NCI-H524 (cell line): ENCODE results near the gene DNTTIP2.
"Not testable (repeated sequence)": the region's sequence is repeated elsewhere in the genome, so short reads cannot be mapped to it uniquely, and the experiment has no call there.

Experiments
- DNase-seq, 2 experiments: peaks; one replicate each; lab custom pipeline; 2025; lab: John Stamatoyannopoulos, UW

Gene DNTTIP2, protein sequence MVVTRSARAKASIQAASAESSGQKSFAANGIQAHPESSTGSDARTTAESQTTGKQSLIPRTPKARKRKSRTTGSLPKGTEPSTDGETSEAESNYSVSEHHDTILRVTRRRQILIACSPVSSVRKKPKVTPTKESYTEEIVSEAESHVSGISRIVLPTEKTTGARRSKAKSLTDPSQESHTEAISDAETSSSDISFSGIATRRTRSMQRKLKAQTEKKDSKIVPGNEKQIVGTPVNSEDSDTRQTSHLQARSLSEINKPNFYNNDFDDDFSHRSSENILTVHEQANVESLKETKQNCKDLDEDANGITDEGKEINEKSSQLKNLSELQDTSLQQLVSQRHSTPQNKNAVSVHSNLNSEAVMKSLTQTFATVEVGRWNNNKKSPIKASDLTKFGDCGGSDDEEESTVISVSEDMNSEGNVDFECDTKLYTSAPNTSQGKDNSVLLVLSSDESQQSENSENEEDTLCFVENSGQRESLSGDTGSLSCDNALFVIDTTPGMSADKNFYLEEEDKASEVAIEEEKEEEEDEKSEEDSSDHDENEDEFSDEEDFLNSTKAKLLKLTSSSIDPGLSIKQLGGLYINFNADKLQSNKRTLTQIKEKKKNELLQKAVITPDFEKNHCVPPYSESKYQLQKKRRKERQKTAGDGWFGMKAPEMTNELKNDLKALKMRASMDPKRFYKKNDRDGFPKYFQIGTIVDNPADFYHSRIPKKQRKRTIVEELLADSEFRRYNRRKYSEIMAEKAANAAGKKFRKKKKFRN

GRCh38 chr1:93878889-93879586 is at the start of gene DNTTIP2:
TSS of gene DNTTIP2 (minus strand) at chr1:93879206. CDS start at chr1:93879148, 58 bp downstream.
- DNase-seq, result peak; percentile 82 to 85

GRCh38 chr1:93925206-93925605 is 46.2 kb upstream of the DNTTIP2 start:
- DNase-seq, result peak in 1 of 2 experiments; percentile 15

- no peak for DNase-seq
These were observed 40.8 kb upstream of the DNTTIP2 start for GRCh38 chr1:93919780-93920179.

- DNase-seq, result no peak
These were observed 38.3 kb upstream of the DNTTIP2 start for GRCh38 chr1:93917302-93917701.

DNA sequence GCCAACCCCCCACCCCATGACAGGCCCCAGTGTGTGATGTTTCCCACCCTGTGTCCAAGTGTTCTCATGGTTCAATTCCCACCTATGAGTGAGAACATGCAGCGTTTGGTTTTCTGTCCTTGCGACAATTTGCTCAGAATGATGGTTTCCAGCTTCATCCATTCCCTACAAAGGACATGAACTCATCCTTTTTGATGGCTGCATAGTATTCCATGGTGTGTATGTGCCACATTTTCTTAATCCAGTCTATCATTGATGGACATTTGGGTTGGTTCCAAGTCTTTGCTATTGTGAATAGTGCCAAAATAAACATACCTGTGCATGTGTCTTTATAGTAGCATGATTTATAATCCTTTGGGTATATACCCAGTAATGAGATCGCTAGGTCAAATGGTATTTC is 31.9 kb upstream of the DNTTIP2 start:
- not testable (repeated sequence) for DNase-seq

GRCh38 chr1:93910305-93910704 is 31.3 kb upstream of the DNTTIP2 start:
- DNase-seq, result no peak

DNA sequence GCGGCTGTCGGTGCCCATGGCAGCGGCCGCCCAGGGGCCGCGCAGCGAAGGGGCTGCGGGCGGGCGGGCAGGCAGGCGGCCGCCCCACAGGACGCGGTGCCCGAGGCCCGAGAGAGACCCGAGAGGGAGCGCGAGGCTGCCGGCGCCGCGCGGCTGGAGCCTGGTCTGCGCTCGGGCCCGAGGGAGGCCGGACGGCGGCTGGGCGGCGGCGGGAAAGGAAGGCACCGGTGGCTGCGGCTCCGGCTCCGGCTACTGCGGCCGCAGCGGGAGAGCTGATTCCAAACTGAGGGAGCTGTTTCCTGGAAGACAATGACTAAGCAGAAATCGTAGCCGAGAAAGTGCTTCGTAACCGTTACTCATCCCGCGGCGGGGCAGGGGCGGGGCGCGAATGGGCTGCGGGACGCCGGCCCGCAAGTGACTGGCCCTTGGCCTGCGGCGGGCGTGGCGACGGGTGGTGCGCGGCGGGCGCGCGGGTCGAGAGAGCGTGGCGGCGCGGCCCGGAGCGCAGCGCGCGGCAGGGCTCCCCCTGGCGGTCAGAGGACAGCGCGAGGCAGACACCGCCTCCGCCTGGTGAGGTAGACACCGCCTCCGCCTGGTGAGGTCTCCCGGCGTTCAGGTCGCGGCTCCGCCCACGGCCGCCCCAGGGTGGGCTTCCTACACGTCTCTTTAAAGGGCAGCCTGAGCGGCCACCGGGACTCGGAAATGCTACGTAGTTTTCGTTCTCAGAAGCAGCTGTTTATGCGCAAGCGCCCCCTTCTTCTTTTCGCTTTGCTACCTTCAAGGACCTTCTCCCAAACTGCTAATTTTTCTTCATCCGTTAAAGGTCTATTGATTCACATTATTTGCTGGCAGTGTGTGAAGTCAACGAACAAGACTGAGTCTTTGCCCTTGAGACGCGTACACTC is 30.4 kb upstream of the DNTTIP2 start, which contains the start of gene GCLM:
Gene GCLM (minus strand): TSS at position 285 of the 905 bp plus-strand sequence. CDS start 267 bp downstream, at position 18.
- DNase-seq, result peak; percentile 63 to 85

- peak in 1 of 2 experiments; percentile 23 for DNase-seq
These were observed 29.6 kb upstream of the DNTTIP2 start for GRCh38 chr1:93908394-93909145.

DNA sequence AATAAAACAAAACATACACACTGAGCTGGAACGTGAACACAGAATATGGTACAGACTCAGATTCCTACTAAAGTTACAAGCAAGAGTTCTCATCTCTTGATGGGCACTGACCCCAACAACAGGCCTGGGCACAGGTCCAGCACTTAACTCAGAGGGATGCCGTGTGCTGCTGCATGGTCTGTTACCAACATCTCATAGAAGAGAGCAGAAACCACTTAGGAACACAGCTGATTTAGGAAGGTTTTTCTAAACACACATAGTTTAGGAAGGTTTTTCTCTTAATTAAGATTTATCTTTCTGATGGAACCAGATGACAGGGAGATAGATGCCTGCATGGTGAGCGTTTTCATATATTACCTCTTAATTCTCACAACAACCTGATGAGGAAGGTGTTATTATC is 28.7 kb upstream of the DNTTIP2 start:
- DNase-seq, result peak in 1 of 2 experiments; percentile 34

- DNase-seq, result no peak
These were observed 27.5 kb upstream of the DNTTIP2 start for GRCh38 chr1:93906480-93906879.

DNA sequence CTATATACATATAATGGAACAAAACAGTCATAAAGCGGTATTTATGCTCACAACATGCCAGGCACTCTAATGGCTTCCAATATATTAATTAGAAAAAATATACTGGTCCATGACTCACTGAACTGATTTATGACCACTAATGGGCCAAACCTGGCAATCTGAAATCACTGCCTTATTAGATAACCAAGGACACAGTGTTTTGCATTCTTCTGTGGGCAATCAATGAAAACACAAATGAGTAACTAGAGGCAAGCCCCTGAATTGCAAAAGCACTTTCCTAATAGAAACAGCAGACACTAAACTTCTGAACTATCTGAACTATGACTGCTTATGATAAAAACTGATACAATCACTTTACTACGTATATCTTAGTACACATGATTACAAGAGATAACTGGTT is 26.7 kb upstream of the DNTTIP2 start:
- no peak for DNase-seq

DNA sequence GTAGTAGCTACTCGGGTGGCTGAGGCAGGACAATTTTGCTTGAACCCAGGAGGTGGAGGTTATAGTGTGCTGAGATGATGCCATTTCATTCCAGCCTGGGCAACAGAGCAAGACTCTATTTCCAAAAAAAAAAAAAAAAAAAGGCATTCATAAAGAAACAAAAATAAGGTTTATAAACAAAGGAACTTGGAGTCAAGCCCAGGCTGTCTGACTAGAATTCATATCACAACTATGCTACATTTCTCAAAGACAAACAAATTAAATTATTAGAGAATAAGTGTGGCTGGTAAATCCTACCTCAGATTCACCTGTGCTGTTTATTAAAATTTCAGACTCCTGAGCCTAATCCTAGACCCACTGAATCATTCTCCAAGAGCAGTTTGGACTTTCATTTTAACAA is 26.0 kb upstream of the DNTTIP2 start:
- DNase-seq, result no peak

GRCh38 chr1:93904228-93904627 is 25.2 kb upstream of the DNTTIP2 start:
- no peak for DNase-seq

DNA sequence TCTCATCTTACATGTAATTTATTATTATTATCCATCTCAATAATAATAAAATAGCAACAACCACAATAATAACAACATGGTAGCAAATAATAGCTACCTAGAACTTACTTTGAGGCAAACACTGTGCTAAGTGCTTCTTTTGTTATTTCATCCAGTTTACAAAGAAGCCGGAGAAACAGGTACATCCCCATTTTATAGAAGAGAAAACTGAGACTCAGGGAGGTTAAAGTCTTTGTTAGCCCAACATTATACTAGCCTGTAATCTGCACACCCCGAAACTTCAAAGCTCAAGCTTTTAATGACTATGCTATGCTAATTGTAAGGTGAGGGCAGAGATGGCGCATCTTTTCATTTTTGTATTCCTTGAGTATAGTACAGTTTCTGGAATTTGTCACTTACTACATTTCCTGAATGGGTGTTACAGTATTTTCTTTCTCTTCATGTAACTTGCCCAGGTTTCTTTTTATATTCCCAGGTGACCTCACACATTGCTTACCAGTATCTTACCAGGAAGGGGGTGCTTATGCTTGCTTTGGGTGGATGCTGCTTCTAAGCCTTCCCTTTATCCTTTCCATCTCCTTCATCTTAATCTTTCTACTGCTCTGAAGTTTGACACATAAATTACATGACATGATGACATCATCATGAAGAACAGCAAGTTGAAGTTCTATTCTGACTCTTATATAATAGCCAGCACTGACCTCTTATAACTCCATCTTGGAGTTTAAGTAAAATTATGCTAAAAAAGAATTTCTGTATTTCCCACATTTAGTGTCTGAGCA is 21.9 kb upstream of the DNTTIP2 start:
- no peak for DNase-seq

DNA sequence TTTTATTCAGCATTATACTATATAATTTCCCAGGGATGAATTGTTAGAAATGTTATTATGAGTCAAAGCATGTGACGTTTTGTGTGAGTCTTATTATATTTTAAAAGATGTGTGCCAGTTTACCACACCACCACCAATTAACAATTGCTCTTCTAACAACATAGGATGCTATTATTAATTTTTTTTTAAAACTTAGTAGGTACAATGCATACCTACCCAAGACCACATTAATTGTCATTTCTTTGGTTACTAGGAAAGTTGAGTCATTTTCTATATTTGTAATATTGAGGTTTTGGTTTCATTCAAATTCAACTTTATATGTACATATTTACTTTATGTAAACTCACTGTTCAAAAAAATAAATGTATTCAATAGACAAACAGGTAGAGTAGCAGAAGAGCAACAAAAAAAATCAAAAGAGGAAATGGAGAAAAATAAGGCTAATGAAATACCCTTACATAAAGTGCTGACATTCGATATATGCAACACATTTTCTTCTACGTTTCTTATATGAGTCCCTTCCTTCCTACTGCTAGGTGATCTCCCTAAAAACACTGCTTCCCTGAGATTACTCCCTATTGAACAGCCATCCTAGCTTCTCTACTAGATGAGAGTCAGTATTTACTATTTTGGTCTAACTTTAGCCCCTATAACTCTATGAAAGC is 20.7 kb upstream of the DNTTIP2 start:
- no peak for DNase-seq

- DNase-seq, result no peak
These were observed 9.9 kb upstream of the DNTTIP2 start for GRCh38 chr1:93888900-93889299.

DNA sequence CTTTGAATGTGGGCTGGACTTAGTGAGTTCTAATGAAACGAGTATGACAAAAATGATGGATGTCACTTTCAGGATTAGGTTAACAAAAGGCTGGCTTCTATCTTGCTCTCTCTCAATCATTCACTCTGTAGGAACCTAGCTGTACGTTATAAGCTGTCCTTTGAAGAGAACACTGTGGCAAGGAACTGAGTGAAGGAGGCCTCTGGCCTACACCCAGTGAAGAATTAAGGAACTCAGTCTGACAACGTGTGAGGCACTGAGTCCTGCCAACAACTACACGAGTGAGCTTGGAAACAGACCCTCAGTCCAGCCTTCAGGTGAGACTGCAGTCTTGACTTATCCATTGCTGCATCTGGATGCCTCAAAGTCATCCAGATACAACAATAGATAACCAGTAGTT is 3.3 kb upstream of the DNTTIP2 start:
- DNase-seq, result no peak

DNA sequence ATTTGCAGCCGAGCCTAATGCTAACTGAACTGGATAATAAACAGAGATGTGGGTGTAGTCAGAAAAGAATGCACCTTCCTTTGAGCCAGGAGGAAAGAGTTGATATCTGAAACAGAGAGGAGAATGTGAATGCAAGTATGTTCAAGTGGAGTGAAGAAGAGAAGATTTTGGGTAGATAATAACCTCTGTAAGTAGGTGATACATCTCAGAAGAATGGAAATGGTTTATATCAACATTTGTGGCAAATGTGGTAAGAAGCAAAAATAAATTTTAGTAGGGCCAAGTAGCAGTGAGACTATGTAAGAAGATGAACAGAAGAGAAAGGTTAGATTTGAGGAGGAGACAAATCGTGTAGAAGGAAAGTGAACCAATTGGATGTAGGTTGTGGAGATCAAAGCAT is 1.7 kb upstream of the DNTTIP2 start:
- no peak for DNase-seq

DNA sequence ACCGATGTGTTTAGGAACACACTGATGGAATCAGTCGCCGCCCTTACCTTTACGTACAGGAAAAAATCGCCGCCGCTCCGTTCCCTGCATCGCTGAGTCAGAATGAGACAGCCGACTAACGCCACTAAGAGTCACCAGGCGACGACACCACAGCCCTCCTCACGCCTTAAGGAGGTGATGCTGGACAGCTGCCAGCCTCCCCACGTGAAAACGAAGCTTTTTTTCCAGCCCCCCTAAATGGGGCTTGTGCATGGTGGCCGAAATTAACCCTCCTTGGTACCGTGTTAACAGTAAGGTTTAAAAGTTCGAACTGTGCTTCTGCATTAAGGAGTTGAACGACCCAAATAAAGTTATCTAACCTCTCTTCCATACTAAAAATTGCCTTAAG is 511 bp downstream of the DNTTIP2 start:
- DNase-seq, result no peak
